GM18505 (cell line): ENCODE results near the gene MYBPH.

Experiments used
- ATAC-seq: cut with Tn5 transposase; IDR thresholded peaks from one replicate; pipeline ENCODE4 v1.9.1; 2021; ENCODE audit not compliant: unreplicated experiment
- POLR2A ChIP-seq: IDR thresholded peaks from 4 replicates; pipeline ENCODE4 v1.6.1; 2011; ENCODE audit warnings: borderline replicate concordance; ENCODE audit not compliant: insufficient read depth, insufficient read length; ENCODE audit errors: extremely low read depth

The MYBPH gene

GRCh38 chr1:203175237-203175826, at the start of gene MYBPH:
Gene MYBPH, minus strand, starts transcription at chr1:203175826. Its CDS starts 71 bp downstream, at chr1:203175755.
- no peak for TF ChIP-seq POLR2A
- no peak for ATAC-seq

GRCh38 chr1:203225071-203225470, 49.4 kb upstream of the MYBPH start:
- TF ChIP-seq POLR2A, result no peak
- no peak for ATAC-seq

GRCh38 chr1:203223012-203223775, 47.6 kb upstream of the MYBPH start:
- no peak for ATAC-seq
- TF ChIP-seq POLR2A, result no peak

DNA sequence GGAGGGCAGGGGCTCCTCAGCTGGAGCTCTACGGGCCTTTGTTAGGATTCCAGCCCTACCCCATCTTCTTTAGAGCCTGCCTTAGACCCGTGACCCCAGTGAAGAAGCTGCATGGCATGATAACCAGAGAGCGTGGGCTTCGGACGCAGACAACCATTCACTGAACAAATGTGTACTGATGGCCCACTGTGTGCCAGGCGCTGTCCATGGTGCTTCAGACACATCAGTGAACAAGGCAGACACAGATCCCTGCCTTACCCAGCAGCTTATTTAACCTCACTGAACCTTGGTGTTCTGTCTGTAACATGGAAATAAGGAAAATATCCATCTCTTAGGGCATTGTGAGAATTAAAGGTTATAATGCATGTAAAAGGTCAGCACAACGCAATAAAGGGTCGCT, 44.3 kb upstream of the MYBPH start:
- no peak for ATAC-seq
- TF ChIP-seq POLR2A, result no peak

- no peak for ATAC-seq
- no peak for TF ChIP-seq POLR2A
These were observed 43.5 kb upstream of the MYBPH start for GRCh38 chr1:203219171-203219570.

GRCh38 chr1:203217668-203218067, 42.0 kb upstream of the MYBPH start:
- no peak for ATAC-seq
- no peak for TF ChIP-seq POLR2A

GRCh38 chr1:203217139-203217655, 41.6 kb upstream of the MYBPH start:
- ATAC-seq, result no peak
- TF ChIP-seq POLR2A, result no peak

DNA sequence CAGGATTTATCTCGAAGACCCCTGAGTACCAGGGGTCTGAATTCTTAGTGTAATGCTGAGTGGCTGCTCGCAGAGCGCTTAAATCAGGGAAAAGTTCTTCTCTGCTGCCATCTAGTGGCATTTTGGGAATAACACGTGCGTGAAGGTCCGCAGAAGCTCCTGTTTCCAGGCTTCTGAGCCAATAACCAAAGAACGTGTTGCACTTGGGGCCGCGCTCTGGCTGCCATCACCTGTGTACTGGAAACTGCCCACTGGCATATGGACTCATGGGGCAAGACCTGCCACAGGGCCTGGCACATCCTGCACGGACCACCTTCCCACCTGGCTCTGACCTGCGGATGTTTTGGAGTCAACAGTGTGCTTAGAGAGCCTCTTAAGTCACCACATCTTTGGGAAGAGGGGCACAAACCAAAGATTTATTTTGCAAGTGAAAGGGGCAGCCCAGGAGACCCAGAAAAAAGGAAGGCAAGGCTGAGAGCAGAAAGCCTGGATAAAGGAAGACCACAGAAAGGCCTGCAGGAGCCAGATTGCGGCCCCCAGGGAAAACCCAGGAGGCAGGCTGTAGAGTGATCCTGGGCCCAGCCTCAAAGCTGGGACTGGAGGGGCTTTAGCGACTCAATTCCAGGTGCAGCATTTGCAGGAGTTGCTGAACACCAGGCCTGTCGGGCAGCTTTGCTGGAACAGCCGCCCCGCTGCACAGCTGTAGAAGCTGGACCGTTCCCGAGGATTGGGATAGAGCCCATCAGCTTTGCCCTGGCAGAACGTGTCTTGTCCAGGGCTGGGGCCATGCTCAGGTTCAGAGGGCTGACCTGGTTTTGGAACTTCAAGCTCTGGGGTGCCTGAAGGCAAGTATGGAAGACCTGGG, 40.9 kb upstream of the MYBPH start:
- no peak for ATAC-seq
- no peak for TF ChIP-seq POLR2A

DNA sequence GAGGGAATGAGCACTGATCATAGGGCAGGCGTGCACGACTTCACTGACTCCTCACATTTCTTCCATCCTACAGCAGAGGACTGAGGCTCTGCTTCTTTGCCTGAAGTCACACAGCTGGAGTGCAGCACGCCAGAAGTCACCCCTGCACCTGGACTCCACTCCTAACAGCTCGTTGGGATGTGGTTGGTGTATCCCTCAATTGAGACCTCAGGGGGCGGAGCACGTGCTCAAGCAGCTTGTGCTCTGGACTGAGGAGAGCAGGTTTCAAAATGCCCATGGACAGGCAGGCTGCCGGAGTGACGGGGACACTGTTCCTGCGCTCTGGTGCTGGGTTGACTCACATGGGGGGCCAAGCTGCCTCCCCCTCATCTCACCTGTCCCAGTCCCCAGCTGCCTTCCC, 39.9 kb upstream of the MYBPH start:
- ATAC-seq, result no peak
- no peak for TF ChIP-seq POLR2A

GRCh38 chr1:203214871-203215270, 39.2 kb upstream of the MYBPH start:
- ATAC-seq, result no peak
- no peak for TF ChIP-seq POLR2A

- no peak for ATAC-seq
- no peak for TF ChIP-seq POLR2A
These were observed 37.5 kb upstream of the MYBPH start for GRCh38 chr1:203213126-203213525.

DNA sequence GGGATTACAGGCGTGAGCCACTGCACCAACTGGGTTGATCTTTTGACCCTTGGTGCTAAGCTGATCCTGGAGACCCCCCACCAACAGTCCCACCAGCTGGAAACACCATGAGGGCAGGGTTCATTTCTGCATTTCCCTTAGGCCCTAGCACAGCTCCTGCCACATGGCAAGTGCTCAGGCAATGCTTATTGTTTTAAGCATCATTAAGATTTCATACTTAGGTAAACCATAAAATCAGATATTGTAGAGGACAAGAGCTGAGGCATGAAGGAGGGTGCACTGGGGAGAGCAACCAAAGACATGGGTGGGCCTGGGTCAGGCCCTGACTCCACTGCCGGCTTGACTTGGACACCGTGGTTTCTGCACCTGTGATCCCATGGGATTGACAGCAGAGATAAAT, 36.2 kb upstream of the MYBPH start:
- TF ChIP-seq POLR2A, result no peak
- ATAC-seq, result no peak

GRCh38 chr1:203210988-203211387, 35.4 kb upstream of the MYBPH start:
- no peak for TF ChIP-seq POLR2A
- ATAC-seq, result no peak
